ENCODE results near the gene BCAS3. TPM values are rescaled to one million over a fixed set of nuclear protein-coding genes. Genes with fewer than 3 reads are reported as not detected.

The BCAS3 gene
- total RNA-seq, 2 experiments from 2014 or later = 13.4 to 14.5 TPM

DNA sequence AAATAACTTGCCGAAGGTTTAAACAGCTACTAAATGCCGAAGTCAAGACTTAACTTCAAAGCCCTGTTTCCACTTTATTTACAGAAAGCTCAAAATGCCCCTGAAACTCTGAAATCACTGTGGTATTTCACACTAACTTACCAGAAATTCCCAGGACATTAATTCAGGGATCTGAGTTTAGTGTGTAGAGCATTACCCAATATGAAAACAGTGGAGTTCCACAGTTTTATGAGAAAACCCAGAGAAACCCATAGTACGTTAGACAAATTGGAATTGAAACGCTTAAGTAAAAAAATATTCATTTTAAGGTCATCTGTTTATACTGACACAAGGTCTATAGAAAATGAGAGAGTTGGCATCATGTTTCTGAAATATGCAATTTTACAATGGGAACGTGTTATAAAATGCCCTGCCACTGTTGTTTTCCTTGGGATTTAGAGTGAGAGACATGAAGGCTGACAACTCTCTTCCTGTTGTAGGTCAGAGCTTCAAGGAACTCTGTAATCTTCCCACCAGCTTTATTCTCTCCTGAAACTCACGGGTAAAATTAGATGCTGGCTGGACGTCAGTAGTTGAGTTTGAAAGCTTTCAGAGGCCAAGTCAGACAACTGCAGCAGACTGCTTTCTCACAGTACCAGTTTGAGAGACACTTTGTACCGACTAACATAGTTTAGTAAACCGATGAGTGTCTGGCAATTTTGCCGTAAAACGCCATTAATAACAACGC lies 582.6 kb downstream of the BCAS3 start:
- Histone ChIP-seq H3K4me3 (ENCODE audit: low read depth, low read length, poor library complexity, severe bottlenecking) (no peak overlapping the region), H3K79me2 (ENCODE audit: insufficient read depth, low read depth, low read length) (no peaks in the 10 kb centered on the region), H3K4me1 (ENCODE audit: insufficient read depth, low read length, poor library complexity, severe bottlenecking) (no peaks in the 10 kb centered on the region), H3K36me3 (ENCODE audit: insufficient read depth, low read length) (no peaks in the 10 kb centered on the region), H3K9me3 (ENCODE audit: low read length) (no peaks in the 10 kb centered on the region), H3K9me2 (ENCODE audit: insufficient read depth, low read length) (no peaks in the 10 kb centered on the region), H3K4me2 (ENCODE audit: low read length) (no peak overlapping the region), H4K20me1 (ENCODE audit: insufficient read depth, low read length) (no peaks in the 10 kb centered on the region), H2AFZ (ENCODE audit: low read length) (no peak overlapping the region), H3K27ac (ENCODE audit: low read depth, low read length, poor library complexity, severe bottlenecking) (no peak overlapping the region)
- ChIA-PET POLR2A (interaction anchor here (0.9 kb wide), 1 partner anchor 17 kb away, joined by 3 read pairs; no protein-coding TSS in a partner anchor), CTCF (ENCODE audit: unreplicated experiment) (no interaction called here)
- intact Hi-C loops (cut with micrococcal nuclease; ENCODE audit: unreplicated experiment) = no loop called here
- no peak for DNase-seq (ENCODE audit: low spot score)
- no peak for TF ChIP-seq EZH2phosphoT487 (IDR thresholded peaks at IDR 0.05; ENCODE audit: borderline replicate concordance, low read depth, low read length)
- TF ChIP-seq, protein P1, sequence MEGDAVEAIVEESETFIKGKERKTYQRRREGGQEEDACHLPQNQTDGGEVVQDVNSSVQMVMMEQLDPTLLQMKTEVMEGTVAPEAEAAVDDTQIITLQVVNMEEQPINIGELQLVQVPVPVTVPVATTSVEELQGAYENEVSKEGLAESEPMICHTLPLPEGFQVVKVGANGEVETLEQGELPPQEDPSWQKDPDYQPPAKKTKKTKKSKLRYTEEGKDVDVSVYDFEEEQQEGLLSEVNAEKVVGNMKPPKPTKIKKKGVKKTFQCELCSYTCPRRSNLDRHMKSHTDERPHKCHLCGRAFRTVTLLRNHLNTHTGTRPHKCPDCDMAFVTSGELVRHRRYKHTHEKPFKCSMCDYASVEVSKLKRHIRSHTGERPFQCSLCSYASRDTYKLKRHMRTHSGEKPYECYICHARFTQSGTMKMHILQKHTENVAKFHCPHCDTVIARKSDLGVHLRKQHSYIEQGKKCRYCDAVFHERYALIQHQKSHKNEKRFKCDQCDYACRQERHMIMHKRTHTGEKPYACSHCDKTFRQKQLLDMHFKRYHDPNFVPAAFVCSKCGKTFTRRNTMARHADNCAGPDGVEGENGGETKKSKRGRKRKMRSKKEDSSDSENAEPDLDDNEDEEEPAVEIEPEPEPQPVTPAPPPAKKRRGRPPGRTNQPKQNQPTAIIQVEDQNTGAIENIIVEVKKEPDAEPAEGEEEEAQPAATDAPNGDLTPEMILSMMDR (conservative IDR thresholded peaks at IDR 0.05; ENCODE audit: low read length) = no peak
- BruUV-seq (replicated peaks) = no TSS peak

DNA sequence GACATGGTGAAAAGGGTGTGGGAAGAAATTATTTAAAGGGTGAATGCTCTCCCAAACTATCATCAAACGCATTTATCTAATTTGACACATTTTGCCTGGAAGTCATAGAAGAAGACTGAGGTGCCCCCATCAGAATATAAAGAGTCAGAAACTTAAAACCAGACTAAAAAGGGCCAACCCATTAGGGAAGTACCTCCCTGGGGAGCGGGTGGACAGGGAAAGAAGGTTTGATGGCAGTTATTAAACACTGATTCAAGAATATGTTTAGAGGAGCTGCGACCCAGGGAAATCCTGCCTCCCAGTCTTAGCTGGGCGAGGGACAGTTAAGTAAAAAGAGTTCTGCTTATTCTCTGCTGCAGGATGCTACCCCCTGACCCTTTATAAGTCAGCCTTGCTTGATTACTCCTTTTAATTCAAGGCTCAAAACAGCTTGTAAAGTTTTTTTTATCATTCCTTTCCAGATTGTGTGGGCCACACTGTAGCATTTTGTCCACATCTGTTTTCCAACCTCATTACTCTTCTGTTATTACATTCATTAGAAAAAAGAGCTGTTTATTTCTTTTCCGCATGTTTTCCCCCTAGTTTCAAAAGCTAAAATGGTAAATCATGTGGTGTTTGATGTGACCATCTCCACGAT lies 583.5 kb downstream of the BCAS3 start:
- Histone ChIP-seq H4K20me1 (ENCODE audit: insufficient read depth, low read length) (no peaks in the 10 kb centered on the region), H3K9me2 (ENCODE audit: insufficient read depth, low read length) (no peaks in the 10 kb centered on the region), H3K79me2 (ENCODE audit: insufficient read depth, low read depth, low read length) (no peaks in the 10 kb centered on the region), H3K9me3 (ENCODE audit: low read length) (no peaks in the 10 kb centered on the region), H3K27ac (ENCODE audit: low read depth, low read length, poor library complexity, severe bottlenecking) (no peak overlapping the region), H3K36me3 (ENCODE audit: insufficient read depth, low read length) (no peaks in the 10 kb centered on the region), H3K4me3 (ENCODE audit: low read depth, low read length, poor library complexity, severe bottlenecking) (no peak overlapping the region), H3K4me2 (ENCODE audit: low read length) (no peak overlapping the region), H3K4me1 (ENCODE audit: insufficient read depth, low read length, poor library complexity, severe bottlenecking) (no peaks in the 10 kb centered on the region), H2AFZ (ENCODE audit: low read length) (no peak overlapping the region)
- no TSS peak for BruUV-seq (replicated peaks)
- ChIA-PET POLR2A (interaction anchor here (0.6 to 0.7 kb wide), 2 partner anchors 52 to 1332 kb away, joined by 3 read pairs; no protein-coding TSS in a partner anchor), CTCF (ENCODE audit: unreplicated experiment) (no interaction called here)
- TF ChIP-seq EZH2phosphoT487 (IDR thresholded peaks at IDR 0.05; ENCODE audit: borderline replicate concordance, low read depth, low read length) = no peak
- no peak for DNase-seq (ENCODE audit: low spot score)
- intact Hi-C loops (cut with micrococcal nuclease; ENCODE audit: unreplicated experiment) = no loop called here

GRCh38 chr17:61265397-61265796 lies 587.7 kb downstream of the BCAS3 start:
- TF ChIP-seq EZH2phosphoT487 (IDR thresholded peaks at IDR 0.05; ENCODE audit: borderline replicate concordance, low read depth, low read length) = no peak
- H3K27ac ChIP-seq (ENCODE audit: low read depth, low read length, poor library complexity, severe bottlenecking) = no peak overlapping the region
- BruUV-seq (replicated peaks) = no TSS peak
- no peaks in the 10 kb centered on the region for H3K36me3 ChIP-seq (ENCODE audit: insufficient read depth, low read length)
- no peaks in the 10 kb centered on the region for H3K79me2 ChIP-seq (ENCODE audit: insufficient read depth, low read depth, low read length)
- intact Hi-C loops (cut with micrococcal nuclease; ENCODE audit: unreplicated experiment) = no loop called here
- ChIA-PET POLR2A (interaction anchor here (1.0 kb wide), 1 partner anchor 11 kb away, joined by 3 read pairs; no protein-coding TSS in a partner anchor), CTCF (ENCODE audit: unreplicated experiment) (no interaction called here)
- no peaks in the 10 kb centered on the region for H3K4me1 ChIP-seq (ENCODE audit: insufficient read depth, low read length, poor library complexity, severe bottlenecking)
- H2AFZ ChIP-seq (ENCODE audit: low read length) = no peak overlapping the region
- no peak for DNase-seq (ENCODE audit: low spot score)
- no peak overlapping the region for H3K4me3 ChIP-seq (ENCODE audit: low read depth, low read length, poor library complexity, severe bottlenecking)
- no peaks in the 10 kb centered on the region for H3K9me2 ChIP-seq (ENCODE audit: insufficient read depth, low read length)
- no peaks in the 10 kb centered on the region for H3K9me3 ChIP-seq (ENCODE audit: low read length)
- no peaks in the 10 kb centered on the region for H4K20me1 ChIP-seq (ENCODE audit: insufficient read depth, low read length)
- H3K4me2 ChIP-seq (ENCODE audit: low read length) = no peak overlapping the region
